Measurements from ENCODE around the gene SORCS2. TPM values are rescaled to one million over a fixed set of nuclear protein-coding genes. Genes with fewer than 3 reads are reported as not detected.

Gene SORCS2
- total RNA-seq, 1 experiment from 2014 or later: 0.15 TPM

DNA sequence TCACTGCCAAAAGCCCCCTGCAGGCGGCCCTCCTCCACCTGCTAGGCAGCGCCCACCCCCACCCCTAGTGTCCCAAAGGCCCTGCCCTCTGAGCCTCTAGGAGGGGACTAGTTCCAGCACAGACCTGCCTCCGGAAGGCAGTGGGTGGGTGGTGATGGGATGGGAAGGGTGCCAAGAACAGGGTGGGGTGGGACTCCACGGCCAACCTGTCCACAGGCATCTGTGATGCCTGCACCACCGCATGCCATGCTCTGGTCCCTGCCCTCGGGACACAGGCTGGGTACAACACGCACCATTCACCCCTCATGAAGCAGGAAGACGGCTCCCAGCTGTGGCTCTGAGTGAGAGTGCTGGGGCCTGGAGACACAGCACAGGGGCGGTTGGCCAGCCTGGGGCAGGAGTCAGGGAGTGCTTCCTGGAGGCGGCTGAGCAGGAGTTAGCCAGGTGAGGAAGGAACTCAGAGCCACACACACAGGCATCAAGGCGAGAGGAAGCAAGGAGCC, 485.5 kb downstream of the SORCS2 start:
- DNase-seq (ENCODE audit: low read depth, low spot score) (no peak), ATAC-seq (no peak)
- ChIA-PET POLR2A (no interaction called here), CTCF (no interaction called here)
- BruUV-seq (replicated peaks): no TSS peak
- intact Hi-C loops (cut with micrococcal nuclease; ENCODE audit: unreplicated experiment): no loop called here
- in situ Hi-C loops (cut with HindIII; ENCODE audit: low pct_unique_long_range_greater_than_20kb, low sequenced_read_pairs): no loop called here
- H3K27me3 ChIP-seq (ENCODE audit: control insufficient read depth, insufficient read depth, low read length): no peaks in the 10 kb centered on the region
- TF ChIP-seq, protein P1, sequence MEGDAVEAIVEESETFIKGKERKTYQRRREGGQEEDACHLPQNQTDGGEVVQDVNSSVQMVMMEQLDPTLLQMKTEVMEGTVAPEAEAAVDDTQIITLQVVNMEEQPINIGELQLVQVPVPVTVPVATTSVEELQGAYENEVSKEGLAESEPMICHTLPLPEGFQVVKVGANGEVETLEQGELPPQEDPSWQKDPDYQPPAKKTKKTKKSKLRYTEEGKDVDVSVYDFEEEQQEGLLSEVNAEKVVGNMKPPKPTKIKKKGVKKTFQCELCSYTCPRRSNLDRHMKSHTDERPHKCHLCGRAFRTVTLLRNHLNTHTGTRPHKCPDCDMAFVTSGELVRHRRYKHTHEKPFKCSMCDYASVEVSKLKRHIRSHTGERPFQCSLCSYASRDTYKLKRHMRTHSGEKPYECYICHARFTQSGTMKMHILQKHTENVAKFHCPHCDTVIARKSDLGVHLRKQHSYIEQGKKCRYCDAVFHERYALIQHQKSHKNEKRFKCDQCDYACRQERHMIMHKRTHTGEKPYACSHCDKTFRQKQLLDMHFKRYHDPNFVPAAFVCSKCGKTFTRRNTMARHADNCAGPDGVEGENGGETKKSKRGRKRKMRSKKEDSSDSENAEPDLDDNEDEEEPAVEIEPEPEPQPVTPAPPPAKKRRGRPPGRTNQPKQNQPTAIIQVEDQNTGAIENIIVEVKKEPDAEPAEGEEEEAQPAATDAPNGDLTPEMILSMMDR (IDR thresholded peaks at IDR 0.05): no peak
- TF ChIP-seq SIN3A (IDR thresholded peaks at IDR 0.05; ENCODE audit: borderline replicate concordance, insufficient read depth, low read depth, low read length) (no peak), POLR2AphosphoS5 (IDR thresholded peaks at IDR 0.05; ENCODE audit: low read depth, low read length) (no peak), TCF7L2 (IDR thresholded peaks at IDR 0.05; ENCODE audit: low read depth, low read length) (no peak)
- TF ChIP-seq, protein P2, sequence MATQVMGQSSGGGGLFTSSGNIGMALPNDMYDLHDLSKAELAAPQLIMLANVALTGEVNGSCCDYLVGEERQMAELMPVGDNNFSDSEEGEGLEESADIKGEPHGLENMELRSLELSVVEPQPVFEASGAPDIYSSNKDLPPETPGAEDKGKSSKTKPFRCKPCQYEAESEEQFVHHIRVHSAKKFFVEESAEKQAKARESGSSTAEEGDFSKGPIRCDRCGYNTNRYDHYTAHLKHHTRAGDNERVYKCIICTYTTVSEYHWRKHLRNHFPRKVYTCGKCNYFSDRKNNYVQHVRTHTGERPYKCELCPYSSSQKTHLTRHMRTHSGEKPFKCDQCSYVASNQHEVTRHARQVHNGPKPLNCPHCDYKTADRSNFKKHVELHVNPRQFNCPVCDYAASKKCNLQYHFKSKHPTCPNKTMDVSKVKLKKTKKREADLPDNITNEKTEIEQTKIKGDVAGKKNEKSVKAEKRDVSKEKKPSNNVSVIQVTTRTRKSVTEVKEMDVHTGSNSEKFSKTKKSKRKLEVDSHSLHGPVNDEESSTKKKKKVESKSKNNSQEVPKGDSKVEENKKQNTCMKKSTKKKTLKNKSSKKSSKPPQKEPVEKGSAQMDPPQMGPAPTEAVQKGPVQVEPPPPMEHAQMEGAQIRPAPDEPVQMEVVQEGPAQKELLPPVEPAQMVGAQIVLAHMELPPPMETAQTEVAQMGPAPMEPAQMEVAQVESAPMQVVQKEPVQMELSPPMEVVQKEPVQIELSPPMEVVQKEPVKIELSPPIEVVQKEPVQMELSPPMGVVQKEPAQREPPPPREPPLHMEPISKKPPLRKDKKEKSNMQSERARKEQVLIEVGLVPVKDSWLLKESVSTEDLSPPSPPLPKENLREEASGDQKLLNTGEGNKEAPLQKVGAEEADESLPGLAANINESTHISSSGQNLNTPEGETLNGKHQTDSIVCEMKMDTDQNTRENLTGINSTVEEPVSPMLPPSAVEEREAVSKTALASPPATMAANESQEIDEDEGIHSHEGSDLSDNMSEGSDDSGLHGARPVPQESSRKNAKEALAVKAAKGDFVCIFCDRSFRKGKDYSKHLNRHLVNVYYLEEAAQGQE (IDR thresholded peaks at IDR 0.05; ENCODE audit: insufficient read depth in 1 of 2, low read depth in 2 of 2, low read length in 1 of 2): no peak
- H3K36me3 ChIP-seq (ENCODE audit: control insufficient read depth, insufficient read depth, low read length): no peaks in the 10 kb centered on the region
- H3K9me3 ChIP-seq (ENCODE audit: control insufficient read depth, insufficient read depth, low read depth, low read length): no peaks in the 10 kb centered on the region
- no peak overlapping the region for H3K27ac ChIP-seq (ENCODE audit: low read length)
- H3K4me1 ChIP-seq (ENCODE audit: control insufficient read depth, insufficient read depth, low read length): no peaks in the 10 kb centered on the region
- H3K4me3 ChIP-seq (ENCODE audit: low read depth in 2 of 2, low read length in 2 of 2): no peak overlapping the region

DNA sequence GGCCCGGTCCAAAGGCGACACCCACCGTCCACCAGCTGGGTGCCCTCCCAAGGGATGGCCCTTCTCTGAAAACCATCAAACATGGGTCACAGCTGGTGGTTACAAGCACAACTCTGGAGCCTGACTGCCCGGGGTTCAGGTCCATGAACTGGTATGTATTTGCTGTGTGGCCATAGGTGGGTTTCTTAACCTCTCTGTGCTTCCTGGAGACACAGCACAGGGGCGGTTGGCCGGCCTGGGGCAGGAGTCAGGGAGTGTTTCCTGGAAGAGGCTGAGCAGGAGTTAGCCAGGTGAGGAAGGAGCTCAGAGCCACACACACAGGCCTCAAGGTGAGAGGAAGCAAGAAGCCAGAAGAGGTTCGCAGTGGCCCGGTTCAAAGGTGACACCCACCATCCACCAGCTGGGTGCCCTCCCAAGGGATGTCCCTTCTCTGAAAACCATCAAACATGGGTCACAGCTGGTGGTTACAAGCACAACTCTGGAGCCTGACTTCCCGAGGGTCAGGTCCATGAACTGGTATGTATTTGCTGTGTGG, 486.0 kb downstream of the SORCS2 start:
- H3K4me3 ChIP-seq (ENCODE audit: low read depth in 2 of 2, low read length in 2 of 2): no peak overlapping the region
- no peaks in the 10 kb centered on the region for H3K36me3 ChIP-seq (ENCODE audit: control insufficient read depth, insufficient read depth, low read length)
- no peaks in the 10 kb centered on the region for H3K27me3 ChIP-seq (ENCODE audit: control insufficient read depth, insufficient read depth, low read length)
- no peaks in the 10 kb centered on the region for H3K9me3 ChIP-seq (ENCODE audit: control insufficient read depth, insufficient read depth, low read depth, low read length)
- no peak for ATAC-seq
- ChIA-PET POLR2A (no interaction called here), CTCF (no interaction called here)
- intact Hi-C loops (cut with micrococcal nuclease; ENCODE audit: unreplicated experiment): no loop called here
- BruUV-seq (replicated peaks): no TSS peak
- in situ Hi-C loops (cut with HindIII; ENCODE audit: low pct_unique_long_range_greater_than_20kb, low sequenced_read_pairs): no loop called here
- no peaks in the 10 kb centered on the region for H3K4me1 ChIP-seq (ENCODE audit: control insufficient read depth, insufficient read depth, low read length)
- no peak overlapping the region for H3K27ac ChIP-seq (ENCODE audit: low read length)
- TF ChIP-seq POLR2AphosphoS5 (IDR thresholded peaks at IDR 0.05; ENCODE audit: low read depth, low read length) (no peak), SIN3A (IDR thresholded peaks at IDR 0.05; ENCODE audit: borderline replicate concordance, insufficient read depth, low read depth, low read length) (no peak), TCF7L2 (IDR thresholded peaks at IDR 0.05; ENCODE audit: low read depth, low read length) (no peak)
- TF ChIP-seq, protein P1 (IDR thresholded peaks at IDR 0.05): no peak
- TF ChIP-seq, protein P2 (IDR thresholded peaks at IDR 0.05; ENCODE audit: insufficient read depth in 1 of 2, low read depth in 2 of 2, low read length in 1 of 2): no peak
- no peak for DNase-seq (ENCODE audit: low read depth, low spot score)

All from Panc1 (cell line).